H9 (cell line): ENCODE measurements around the gene SNRNP48. TPM values are rescaled to one million over a fixed set of nuclear protein-coding genes. Genes with fewer than 3 reads are reported as not detected.

Source experiments
- DNase-seq: peaks from one replicate; pipeline ENCODE4 v3.0.0-alpha.2; 2017
- H2AFZ ChIP-seq: one replicate; pipeline ENCODE4 v1.6.1; 2013; ENCODE audit warnings: mild to moderate bottlenecking, low read length, control low read depth, moderate library complexity
- H2AK5ac ChIP-seq: 2 replicates; pipeline ENCODE4 v1.6.1; 2013; ENCODE audit warnings: low read length, control low read depth, mixed read lengths; ENCODE audit not compliant: insufficient read length
- H2BK120ac ChIP-seq: one replicate; pipeline ENCODE4 v1.6.1; 2013; ENCODE audit warnings: low read depth, mild to moderate bottlenecking, low read length, control low read depth, inconsistent platforms; ENCODE audit not compliant: poor library complexity, severe bottlenecking
- H2BK12ac ChIP-seq: 2 replicates; pipeline ENCODE4 v1.6.1; 2013; ENCODE audit warnings: low read length, control low read depth, mixed read lengths, low read depth; ENCODE audit not compliant: insufficient read length
- H2BK15ac ChIP-seq: 2 replicates; pipeline ENCODE4 v1.6.1; 2013; ENCODE audit warnings: low read depth, low read length, control low read depth
- H2BK20ac ChIP-seq: one replicate; pipeline ENCODE4 v1.6.1; 2013; ENCODE audit warnings: low read depth, mild to moderate bottlenecking, low read length, control low read depth, inconsistent platforms; ENCODE audit not compliant: poor library complexity, severe bottlenecking
- H2BK5ac ChIP-seq: 2 replicates; pipeline ENCODE4 v1.6.1; 2013; ENCODE audit warnings: low read length, control low read depth, mixed read lengths; ENCODE audit not compliant: insufficient read length
- H3K14ac ChIP-seq: 2 replicates; pipeline ENCODE4 v1.6.1; 2013; ENCODE audit warnings: low read length, control low read depth; ENCODE audit not compliant: insufficient read depth
- H3K18ac ChIP-seq: 2 replicates; pipeline ENCODE4 v1.6.1; 2013; ENCODE audit warnings: low read depth, mild to moderate bottlenecking, mixed read lengths, low read length, control low read depth; ENCODE audit not compliant: insufficient read length
- H3K23ac ChIP-seq: 2 replicates; pipeline ENCODE4 v1.6.1; 2013; ENCODE audit warnings: low read length, control low read depth, mixed read lengths, low read depth; ENCODE audit not compliant: insufficient read length
- H3K23me2 ChIP-seq: 2 replicates; pipeline ENCODE4 v1.6.1; 2013; ENCODE audit warnings: low read depth, mild to moderate bottlenecking, mixed read lengths, low read length, control low read depth; ENCODE audit not compliant: insufficient read length, poor library complexity, severe bottlenecking
- H3K27ac ChIP-seq: 2 replicates; pipeline ENCODE4 v1.5.1; 2013; ENCODE audit warnings: low read length, control low read depth, mixed read lengths, low read depth; ENCODE audit not compliant: insufficient read length
- H3K27me3 ChIP-seq: 2 replicates; pipeline ENCODE4 v1.6.1; 2013; ENCODE audit warnings: low read length, control low read depth, inconsistent platforms; ENCODE audit not compliant: insufficient read depth
- H3K4ac ChIP-seq: 2 replicates; pipeline ENCODE4 v1.6.1; 2013; ENCODE audit warnings: low read depth, mild to moderate bottlenecking, control low read depth, inconsistent platforms, low read length, moderate library complexity
- H3K4me1 ChIP-seq: 2 replicates; pipeline ENCODE4 v1.6.1; 2013; ENCODE audit warnings: low read length, control low read depth, inconsistent platforms; ENCODE audit not compliant: insufficient read depth
- H3K4me2 ChIP-seq: 2 replicates; pipeline ENCODE4 v1.6.1; 2013; ENCODE audit warnings: low read length, control low read depth, mixed read lengths; ENCODE audit not compliant: insufficient read length, insufficient read depth
- H3K56ac ChIP-seq: 2 replicates; pipeline ENCODE4 v1.6.1; 2013; ENCODE audit warnings: low read depth, mild to moderate bottlenecking, mixed read lengths, low read length, control low read depth; ENCODE audit not compliant: insufficient read length
- H3K79me1 ChIP-seq: 2 replicates; pipeline ENCODE4 v1.6.1; 2013; ENCODE audit warnings: low read depth, mild to moderate bottlenecking, moderate library complexity, low read length, control low read depth, inconsistent platforms; ENCODE audit not compliant: insufficient read depth, poor library complexity, severe bottlenecking
- H3K79me2 ChIP-seq: 2 replicates; pipeline ENCODE4 v1.6.1; 2013; ENCODE audit warnings: low read length, control low read depth, inconsistent platforms; ENCODE audit not compliant: insufficient read depth
- H3K9ac ChIP-seq: 2 replicates; pipeline ENCODE4 v1.6.1; 2013; ENCODE audit warnings: low read length, control low read depth, mixed read lengths; ENCODE audit not compliant: insufficient read length; ENCODE audit errors: extremely low read depth
- H3K9me3 ChIP-seq: one replicate; pipeline ENCODE4 v1.6.1; 2013; ENCODE audit warnings: low read depth, low read length, inconsistent platforms; ENCODE audit not compliant: control insufficient read depth
- H3T11ph ChIP-seq: one replicate; pipeline ENCODE4 v1.6.1; 2013; ENCODE audit warnings: mild to moderate bottlenecking, low read length, control low read depth, inconsistent platforms
- H4K20me1 ChIP-seq: one replicate; pipeline ENCODE4 v1.6.1; 2013; ENCODE audit not compliant: control insufficient read depth, insufficient read length, insufficient read depth
- H4K5ac ChIP-seq: 2 replicates; pipeline ENCODE4 v1.6.1; 2013; ENCODE audit warnings: low read depth, mild to moderate bottlenecking, mixed read lengths, low read length, control low read depth; ENCODE audit not compliant: insufficient read length
- H4K8ac ChIP-seq: replicated peaks from 2 replicates; pipeline ENCODE4 v1.6.1; 2013; ENCODE audit warnings: low read length, control low read depth, mixed read lengths, low read depth; ENCODE audit not compliant: insufficient read length
- H4K91ac ChIP-seq: 2 replicates; pipeline ENCODE4 v1.6.1; 2013; ENCODE audit warnings: low read depth, mild to moderate bottlenecking, moderate library complexity, mixed read lengths, low read length, control low read depth; ENCODE audit not compliant: insufficient read length
- H3K27ac Mint-ChIP-seq, 3 experiments: 2 replicates in 2 of 3; 3 replicates in 1 of 3; pipeline ENCODE4 v1.8.0; 2020 to 2021; ENCODE audit warnings: mixed read lengths in 3 of 3, mild to moderate bottlenecking in 1 of 3, moderate library complexity in 1 of 3
- H3K27me3 Mint-ChIP-seq: 2 replicates; pipeline ENCODE4 v1.8.0; 2021; ENCODE audit warnings: low read depth, mild to moderate bottlenecking, moderate library complexity, mixed read lengths
- H3K36me3 Mint-ChIP-seq, 3 experiments: 2 replicates in 2 of 3; 3 replicates in 1 of 3; pipeline ENCODE4 v1.8.0; 2020 to 2021; ENCODE audit warnings: low read depth in 3 of 3, mixed read lengths in 3 of 3; ENCODE audit not compliant: insufficient read depth in 1 of 3
- H3K4me1 Mint-ChIP-seq, 2 experiments: 2 replicates each; pipeline ENCODE4 v1.8.0; 2020; ENCODE audit warnings: mixed read lengths in 2 of 2
- H3K4me3 Mint-ChIP-seq, 2 experiments: 2 replicates in 1 of 2; 3 replicates in 1 of 2; pipeline ENCODE4 v1.8.0; 2020 to 2021; ENCODE audit warnings: mild to moderate bottlenecking in 2 of 2, mixed read lengths in 2 of 2, moderate library complexity in 1 of 2
- H3K9me3 Mint-ChIP-seq, 2 experiments: 2 replicates in 1 of 2; 3 replicates in 1 of 2; pipeline ENCODE4 v1.8.0; 2020; ENCODE audit warnings: mild to moderate bottlenecking in 2 of 2, mixed read lengths in 2 of 2, moderate library complexity in 1 of 2
- CTCF ChIP-seq: fragments of 200-600 bp; sonication (generic); conservative IDR thresholded peaks from 3 replicates; pipeline ENCODE4 v1.8.0; 2021; ENCODE audit warnings: antibody characterized with exemption, mild to moderate bottlenecking
- WGBS: extraction: QIAGEN DNeasy Blood & Tissue Kit; methylation state at CpG from one replicate; pipeline ENCODE4 v1.1.7; 2013; ENCODE audit warnings: missing lambda C conversion rate, low lambda C conversion rate, mixed read lengths; ENCODE audit not compliant: insufficient read length; ENCODE audit errors: extremely low coverage; 5-methylcytosine and 5-hydroxymethylcytosine counted together
- total RNA-seq: library from RNA; stranded (reverse); gene quantifications from 2 replicates; pipeline ENCODE4 v1.2.1, GENCODE V29; 2021

The SNRNP48 gene
- total RNA-seq, 1 experiment from 2014 or later: 16.9 TPM

GRCh38 chr6:7661364-7661763 lies 71.4 kb downstream of the SNRNP48 start:
- H3K4me2 ChIP-seq: no peak overlapping the region
- no peak overlapping the region for H2BK5ac ChIP-seq
- no peak overlapping the region for H3K14ac ChIP-seq
- Mint-ChIP-seq H3K4me3 (no peak overlapping the region; a peak in 1 of 5 replicates), H3K27ac (no peak overlapping the region), H3K36me3 (no peaks in the 10 kb centered on the region), H3K4me1 (no peaks in the 10 kb centered on the region), H3K9me3 (no peaks in the 10 kb centered on the region), H3K27me3 (peaks cover 26% of the 10 kb centered on the region)
- no peak overlapping the region for H2AK5ac ChIP-seq
- no peak overlapping the region for H2BK12ac ChIP-seq
- no peak overlapping the region for H2BK15ac ChIP-seq
- no peaks in the 10 kb centered on the region for H3K4me1 ChIP-seq
- no peak overlapping the region for H3K9ac ChIP-seq
- H3K23ac ChIP-seq: no peak overlapping the region
- no peak overlapping the region for H4K8ac ChIP-seq
- H4K91ac ChIP-seq: no peak overlapping the region
- no peak for TF ChIP-seq CTCF
- no peak overlapping the region for H3K56ac ChIP-seq
- DNase-seq: no peak
- H3K4ac ChIP-seq: no peak overlapping the region
- no peaks in the 10 kb centered on the region for H3K79me2 ChIP-seq
- no peak overlapping the region for H3T11ph ChIP-seq
- H3K27ac ChIP-seq: no peak overlapping the region
- no peak overlapping the region for H2BK120ac ChIP-seq
- no CpG with 5 or more reads among the region's 3 CpGs for WGBS
- no peaks in the 10 kb centered on the region for H3K27me3 ChIP-seq
- H4K5ac ChIP-seq: no peak overlapping the region
- no peak overlapping the region for H2BK20ac ChIP-seq
- no peaks in the 10 kb centered on the region for H4K20me1 ChIP-seq
- no peaks in the 10 kb centered on the region for H3K9me3 ChIP-seq
- no peak overlapping the region for H3K18ac ChIP-seq
- H3K23me2 ChIP-seq: no peaks in the 10 kb centered on the region
- H2AFZ ChIP-seq: no peak overlapping the region
- H3K79me1 ChIP-seq: no peaks in the 10 kb centered on the region

Other genes with a start within 250 kb of the SNRNP48 start
- 0.28 TPM in 1 of 2 replicates, not detected in the other for gene CAGE1, start 200.5 kb upstream of the SNRNP48 start, total RNA-seq
- 40.0 and 40.8 TPM in 2 replicates for gene RIOK1, start 200.4 kb upstream of the SNRNP48 start, total RNA-seq
- gene DSP, start 48.5 kb upstream of the SNRNP48 start, total RNA-seq: 47.9 and 48.9 TPM in 2 replicates
- gene BMP6, start 135.9 kb downstream of the SNRNP48 start, total RNA-seq: 0.28 and 0.61 TPM in 2 replicates